Transverse colon (tissue), 4 donors: ENCODE results near the gene TBX2. TPM values are rescaled to one million over a fixed set of nuclear protein-coding genes. Genes with fewer than 3 reads are reported as not detected.

Source experiments
- DNase-seq: peaks from one replicate; pipeline ENCODE4 v3.0.0-alpha.2; 2019
- H3K27ac ChIP-seq, 4 donors: fragments of 200-600 bp; sonication (generic); 2 replicates each; pipeline ENCODE4 v1.5.1; 2016 to 2018; ENCODE audit warnings: inconsistent platforms in 4 of 4
- H3K27me3 ChIP-seq: fragments of 200-600 bp; sonication (generic); 2 replicates; pipeline ENCODE4 v1.5.1; 2017; ENCODE audit warnings: inconsistent platforms
- H3K36me3 ChIP-seq, 4 donors: fragments of 200-600 bp; sonication (generic); 2 replicates each; pipeline ENCODE4 v1.5.1; 2017 to 2019; ENCODE audit warnings: inconsistent platforms in 4 of 4
- H3K4me1 ChIP-seq, 4 donors: fragments of 200-600 bp; sonication (generic); 2 replicates each; pipeline ENCODE4 v1.5.1; 2017 to 2020; ENCODE audit warnings: inconsistent platforms in 4 of 4
- H3K4me3 ChIP-seq, 4 donors: fragments of 200-600 bp; sonication (generic); 1 replicate in 1 of 4; 2 replicates in 3 of 4; pipeline versions ENCODE4 v1.5.1 to v1.6.1; 2017 to 2019; ENCODE audit warnings: inconsistent platforms in 4 of 4
- H3K9me3 ChIP-seq, 2 donors: fragments of 200-600 bp; sonication (generic); 2 replicates each; pipeline ENCODE4 v1.5.1; 2017 to 2019; ENCODE audit warnings: inconsistent platforms in 2 of 2
- CTCF ChIP-seq, 5 experiments: fragments of 200-600 bp in 3 of 5; fragments of 450-650 bp in 2 of 5; sonication (generic) in 3 of 5; IDR thresholded peaks; 1 replicate in 2 of 5; 2 replicates in 3 of 5; pipeline ENCODE4 v1.5.1; 2016 to 2017; ENCODE audit warnings: antibody characterized with exemption in 5 of 5, inconsistent platforms in 3 of 5, mild to moderate bottlenecking in 2 of 5, moderate library complexity in 1 of 5
- EP300 ChIP-seq: sonication (generic); formaldehyde crosslinking; IDR thresholded peaks from one replicate; pipeline ENCODE4 v1.6.1; 2017; ENCODE audit warnings: antibody characterized with exemption, low read depth
- POLR2A ChIP-seq: fragments of 450-650 bp; IDR thresholded peaks from one replicate; pipeline ENCODE4 v1.6.1; 2016; ENCODE audit warnings: antibody characterized with exemption, mild to moderate bottlenecking, moderate library complexity
- POLR2AphosphoS5 ChIP-seq, 3 donors: sonication (generic); formaldehyde crosslinking; IDR thresholded peaks; one replicate each; pipeline ENCODE4 v1.6.1; 2016; ENCODE audit warnings: antibody characterized with exemption in 3 of 3
- WGBS, 2 donors: methylation state at CpG; one replicate each; pipeline ENCODE4 v1.1.5; 2018; ENCODE audit warnings: low coverage in 1 of 2; 5-methylcytosine and 5-hydroxymethylcytosine counted together
- in situ Hi-C, 4 donors: fragments of 200-750 bp; cut with MboI; loops; one replicate each; pipeline versions ENCODE4 v1.15.0 to v1.15.1; 2017; ENCODE audit warnings: low sequenced_read_pairs in 3 of 4, low pct_ligation_motif_present in 1 of 4, low pct_unique_long_range_greater_than_20kb in 1 of 4
- intact Hi-C: fragments of 100-400 bp; cut with DNase I; formaldehyde crosslinking; loops from one replicate; pipeline ENCODE4 v1.15.1; 2023; ENCODE audit warnings: low total_unique reads
- total RNA-seq, 4 donors: library from RNA; depleted of rRNA; stranded (reverse); fragments of >200 nt; gene quantifications; one replicate each; pipeline ENCODE4 v1.1.0, GENCODE V29; 2016

The TBX2 gene
- total RNA-seq, 4 donors from 2014 or later, result 2.6 to 13.5 (median 8.7) TPM

DNA sequence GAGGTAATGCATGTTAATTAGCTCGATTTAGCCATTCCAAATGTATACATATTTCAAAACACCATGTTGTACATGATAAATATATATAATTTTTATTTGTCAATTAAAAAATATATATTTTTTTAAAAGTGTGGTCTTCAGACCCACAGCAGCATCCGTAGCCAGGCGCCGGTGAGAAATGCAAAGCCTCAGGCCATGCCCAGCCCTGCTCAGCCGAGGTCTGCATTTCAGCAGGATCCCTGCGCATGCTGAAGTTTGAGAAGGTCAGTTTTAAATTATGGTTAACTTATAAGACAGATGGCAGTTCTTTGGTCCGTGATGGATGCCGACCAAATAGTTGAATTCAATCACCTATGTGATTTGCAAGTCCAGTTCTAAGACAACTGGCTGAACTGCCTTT, 28.0 kb upstream of the TBX2 start:
- no peaks in the 10 kb centered on the region for H3K9me3 ChIP-seq
- in situ Hi-C loops (no loop called here), intact Hi-C loops (no loop called here)
- no peak overlapping the region for H3K4me3 ChIP-seq
- no peaks in the 10 kb centered on the region for H3K27me3 ChIP-seq
- H3K4me1 ChIP-seq, result no peaks in the 10 kb centered on the region
- TF ChIP-seq EP300 (no peak), POLR2A (no peak), CTCF (IDR thresholded peaks at IDR 0.05) (no peak), POLR2AphosphoS5 (IDR thresholded peaks at IDR 0.05) (no peak)
- WGBS, 2 donors, result 95 to 96% methylated on average over 6 to 8 of the region's 8 CpGs
- DNase-seq, result no peak
- H3K27ac ChIP-seq, result no peak overlapping the region
- no peaks in the 10 kb centered on the region for H3K36me3 ChIP-seq

- in situ Hi-C loops, result no loop called here
- 90 to 91% methylated on average over 5 to 9 of the region's 9 CpGs for WGBS, 2 donors
- no peak for DNase-seq
These were observed 27.2 kb upstream of the TBX2 start for GRCh38 chr17:61372436-61372835.

DNA sequence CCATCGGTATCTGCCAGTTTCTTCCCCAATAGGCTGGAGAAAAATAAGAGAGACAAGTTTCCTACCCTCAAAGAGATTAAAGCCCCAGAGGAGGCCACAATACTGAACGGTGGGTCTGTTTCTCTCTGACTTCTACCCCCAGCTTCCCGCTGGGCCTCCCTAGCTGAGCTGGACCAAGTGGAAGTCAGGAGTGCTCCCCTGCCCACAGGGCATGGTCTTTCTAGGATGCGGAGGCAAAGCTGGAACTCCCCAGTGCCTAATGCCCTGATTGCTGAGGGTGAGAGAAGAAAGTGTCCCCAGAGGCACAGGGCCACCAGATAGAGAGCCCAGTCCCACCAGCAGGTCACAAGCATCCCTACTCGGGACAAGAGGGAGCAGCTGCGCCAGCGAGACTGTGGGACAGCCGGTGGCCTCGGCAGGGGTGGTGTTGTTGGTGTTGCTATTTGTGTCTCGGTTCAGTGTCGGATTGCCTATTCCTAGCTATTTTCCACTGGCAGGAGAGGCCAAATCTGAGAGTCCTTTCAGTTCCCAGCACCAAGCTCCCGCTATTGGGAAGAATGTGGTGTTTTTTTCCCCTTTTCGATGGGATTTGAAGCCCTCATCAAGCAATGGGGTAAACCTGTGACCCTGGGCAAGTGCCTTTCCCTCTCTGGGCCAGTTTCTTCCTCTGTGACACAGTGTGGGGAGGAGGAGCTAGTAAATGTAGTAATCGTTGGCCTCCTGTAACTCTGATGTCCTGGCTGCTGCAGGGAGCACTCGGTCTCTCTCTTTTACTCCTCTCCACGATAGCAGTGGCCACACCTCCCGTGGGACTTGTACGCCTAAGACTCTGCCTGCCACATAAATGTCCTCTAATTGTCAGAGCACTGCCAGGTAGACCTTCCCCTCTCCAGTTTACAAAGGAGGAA, 22.5 kb upstream of the TBX2 start:
- no peak overlapping the region for H3K4me3 ChIP-seq
- no peak overlapping the region for H3K27ac ChIP-seq
- no peaks in the 10 kb centered on the region for H3K27me3 ChIP-seq
- WGBS, 2 donors, result 87 to 98% methylated on average over 7 to 18 of the region's 18 CpGs
- no peaks in the 10 kb centered on the region for H3K36me3 ChIP-seq
- H3K9me3 ChIP-seq, result no peaks in the 10 kb centered on the region
- no peak for TF ChIP-seq POLR2A
- TF ChIP-seq POLR2AphosphoS5 (IDR thresholded peaks at IDR 0.05), result no peak
- no peak for TF ChIP-seq CTCF (IDR thresholded peaks at IDR 0.05)
- TF ChIP-seq EP300, result no peak
- DNase-seq, result no peak
- no peaks in the 10 kb centered on the region for H3K4me1 ChIP-seq
- in situ Hi-C loops, result loop anchor here (25.0 kb wide), 5 partner anchors 140 to 665 kb away; no protein-coding TSS in a partner anchor
- intact Hi-C loops, result no loop called here

More at GRCh38 chr17:61372436-61372835, 27.2 kb upstream of the TBX2 start:
- Histone ChIP-seq H3K36me3 (no peaks in the 10 kb centered on the region), H3K4me1 (no peaks in the 10 kb centered on the region), H3K27me3 (no peaks in the 10 kb centered on the region), H3K4me3 (no peak overlapping the region), H3K27ac (no peak overlapping the region), H3K9me3 (no peaks in the 10 kb centered on the region)
- TF ChIP-seq POLR2A (no peak), POLR2AphosphoS5 (IDR thresholded peaks at IDR 0.05) (no peak), EP300 (no peak), CTCF (IDR thresholded peaks at IDR 0.05) (no peak)
- intact Hi-C loops, result no loop called here

DNA sequence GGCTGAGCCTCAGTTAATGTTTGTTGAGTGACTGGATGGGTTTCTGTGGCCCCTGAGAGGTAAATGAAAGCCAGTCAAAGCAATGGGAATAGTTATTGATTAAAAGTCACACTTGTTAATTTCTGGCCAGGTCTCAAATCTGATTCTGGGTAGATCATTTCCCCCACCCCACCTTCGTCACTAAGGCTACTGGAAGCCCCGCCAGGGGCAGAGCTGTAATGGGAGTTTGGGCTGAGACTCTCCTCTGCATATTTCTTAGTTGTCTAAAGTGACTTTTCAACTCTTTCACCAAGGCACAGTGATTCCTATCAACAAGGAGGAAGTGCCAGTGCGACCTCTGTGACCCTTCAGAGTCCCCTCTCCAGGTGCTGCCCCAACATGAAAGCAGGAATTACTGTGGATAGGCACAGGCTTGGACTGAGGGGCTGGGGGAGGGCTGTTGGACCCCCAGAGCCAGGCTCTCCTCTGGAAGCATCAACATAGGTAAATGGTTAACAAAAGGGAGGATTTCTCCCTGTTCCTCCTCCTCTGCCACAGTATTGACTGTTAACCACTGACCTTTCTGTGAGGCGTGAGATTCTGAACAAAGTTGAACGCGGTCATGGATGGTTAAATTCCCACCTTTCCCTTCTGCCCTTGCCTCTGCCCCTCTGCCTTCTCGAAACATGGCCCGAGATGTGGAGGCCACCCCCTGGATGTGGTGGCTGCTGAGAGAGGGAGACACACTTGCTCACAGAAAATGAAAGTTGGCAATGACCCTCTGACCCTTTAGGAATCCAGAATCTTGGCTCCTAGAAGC, 20.8 kb upstream of the TBX2 start:
- no peaks in the 10 kb centered on the region for H3K36me3 ChIP-seq
- no peaks in the 10 kb centered on the region for H3K9me3 ChIP-seq
- no peaks in the 10 kb centered on the region for H3K27me3 ChIP-seq
- H3K4me1 ChIP-seq, result no peaks in the 10 kb centered on the region
- H3K4me3 ChIP-seq, result no peak overlapping the region
- no peak for DNase-seq
- WGBS, 2 donors, result 65 to 82% methylated on average over 4 to 8 of the region's 8 CpGs
- in situ Hi-C loops, result loop anchor here (25.0 kb wide), 5 partner anchors 142 to 667 kb away; no protein-coding TSS in a partner anchor
- intact Hi-C loops, result no loop called here
- TF ChIP-seq POLR2AphosphoS5 (IDR thresholded peaks at IDR 0.05) (no peak), CTCF (IDR thresholded peaks at IDR 0.05) (no peak), POLR2A (no peak)
- H3K27ac ChIP-seq, result no peak overlapping the region
